ENCODE data around the gene SF3B3.

The SF3B3 gene

GRCh38 chr16:70598937-70599503, 75.4 kb downstream of the SF3B3 start:
- no peaks in the 10 kb centered on the region for H3K36me3 ChIP-seq (ENCODE audit: control insufficient read depth in 2 of 2, insufficient read depth in 2 of 2, low read length in 2 of 2)

GRCh38 chr16:70600730-70601129, 77.1 kb downstream of the SF3B3 start:
- Histone ChIP-seq H3K27me3 (ENCODE audit: control insufficient read depth in 2 of 2, insufficient read depth in 2 of 2, low read length in 2 of 2) (no peaks in the 10 kb centered on the region), H3K9ac (ENCODE audit: low read depth in 1 of 2, low read length in 2 of 2) (no peak overlapping the region), H3K27ac (ENCODE audit: low read depth in 2 of 2, low read length in 2 of 2) (no peak overlapping the region), H3K36me3 (ENCODE audit: control insufficient read depth in 2 of 2, insufficient read depth in 2 of 2, low read length in 2 of 2) (no peaks in the 10 kb centered on the region), H3K4me3 (ENCODE audit: low read length in 2 of 2) (no peak overlapping the region), H3K4me1 (ENCODE audit: control insufficient read depth in 2 of 2, insufficient read depth in 2 of 2, low read length in 2 of 2) (no peaks in the 10 kb centered on the region), H3K9me3 (ENCODE audit: control insufficient read depth in 2 of 2, low read length in 2 of 2) (no peaks in the 10 kb centered on the region)

More at GRCh38 chr16:70598937-70599503, 75.4 kb downstream of the SF3B3 start:
- H3K9me3 ChIP-seq (ENCODE audit: control insufficient read depth in 2 of 2, low read length in 2 of 2), result no peaks in the 10 kb centered on the region
- no peak overlapping the region for H3K27ac ChIP-seq (ENCODE audit: low read depth in 2 of 2, low read length in 2 of 2)
- H3K27me3 ChIP-seq (ENCODE audit: control insufficient read depth in 2 of 2, insufficient read depth in 2 of 2, low read length in 2 of 2), result no peaks in the 10 kb centered on the region
- no peak overlapping the region for H3K4me3 ChIP-seq (ENCODE audit: low read length in 2 of 2)
- H3K9ac ChIP-seq (ENCODE audit: low read depth in 1 of 2, low read length in 2 of 2), result no peak overlapping the region
- H3K4me1 ChIP-seq (ENCODE audit: control insufficient read depth in 2 of 2, insufficient read depth in 2 of 2, low read length in 2 of 2), result no peaks in the 10 kb centered on the region

DNA sequence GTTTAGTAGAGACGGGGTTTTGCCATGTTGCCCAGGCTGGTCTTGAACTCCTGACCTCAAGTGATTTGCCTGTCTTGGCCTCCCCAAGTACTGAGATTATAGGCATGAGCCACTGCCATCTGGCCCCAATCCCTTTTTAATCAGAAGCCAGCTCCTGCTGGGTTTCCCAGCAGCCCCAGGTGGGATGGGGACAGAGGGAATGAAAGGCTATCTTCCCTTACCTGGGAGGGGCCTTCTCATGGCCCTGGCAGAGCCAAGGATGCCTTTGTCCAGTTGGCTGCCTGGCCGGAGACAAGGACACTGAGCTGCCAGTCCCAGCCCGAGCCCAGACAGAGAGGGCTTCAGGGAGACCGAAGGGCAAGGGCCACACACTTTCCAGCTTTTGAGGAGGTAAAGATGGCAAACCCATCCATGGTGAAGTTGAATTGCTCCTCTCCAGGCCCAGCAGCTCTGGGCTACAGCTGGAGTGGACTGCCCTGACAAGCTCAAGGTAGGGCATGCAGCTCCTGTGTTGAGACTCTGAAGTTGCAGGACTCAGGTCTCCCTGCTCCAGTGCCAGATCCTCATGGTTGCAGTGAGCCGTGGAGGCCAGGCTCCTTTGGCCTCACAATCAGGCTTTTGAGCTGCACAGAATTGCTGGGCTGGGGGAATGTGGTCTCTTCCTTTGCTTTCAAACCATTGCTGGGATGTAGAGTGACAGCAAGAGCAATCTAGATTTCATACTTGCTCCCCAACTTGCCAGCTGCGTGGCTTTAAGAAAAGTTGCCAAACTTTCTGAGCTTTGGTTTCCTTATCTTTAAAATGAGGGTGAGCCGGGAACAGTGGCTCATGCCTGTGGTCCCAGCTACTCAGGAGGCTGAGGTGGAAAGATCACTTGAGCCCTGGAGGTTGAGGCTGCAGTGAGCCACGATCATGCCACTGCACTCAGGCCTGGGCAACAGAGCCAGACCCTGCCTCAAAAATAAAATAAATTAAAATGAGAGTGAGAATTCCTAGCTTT, 78.3 kb downstream of the SF3B3 start:
- Histone ChIP-seq H3K36me3 (ENCODE audit: control insufficient read depth in 2 of 2, insufficient read depth in 2 of 2, low read length in 2 of 2) (no peaks in the 10 kb centered on the region), H3K27ac (ENCODE audit: low read depth in 2 of 2, low read length in 2 of 2) (no peak overlapping the region), H3K27me3 (ENCODE audit: control insufficient read depth in 2 of 2, insufficient read depth in 2 of 2, low read length in 2 of 2) (no peaks in the 10 kb centered on the region), H3K4me1 (ENCODE audit: control insufficient read depth in 2 of 2, insufficient read depth in 2 of 2, low read length in 2 of 2) (no peaks in the 10 kb centered on the region), H3K9ac (ENCODE audit: low read depth in 1 of 2, low read length in 2 of 2) (no peak overlapping the region), H3K4me3 (ENCODE audit: low read length in 2 of 2) (no peak overlapping the region), H3K9me3 (ENCODE audit: control insufficient read depth in 2 of 2, low read length in 2 of 2) (no peaks in the 10 kb centered on the region)

DNA sequence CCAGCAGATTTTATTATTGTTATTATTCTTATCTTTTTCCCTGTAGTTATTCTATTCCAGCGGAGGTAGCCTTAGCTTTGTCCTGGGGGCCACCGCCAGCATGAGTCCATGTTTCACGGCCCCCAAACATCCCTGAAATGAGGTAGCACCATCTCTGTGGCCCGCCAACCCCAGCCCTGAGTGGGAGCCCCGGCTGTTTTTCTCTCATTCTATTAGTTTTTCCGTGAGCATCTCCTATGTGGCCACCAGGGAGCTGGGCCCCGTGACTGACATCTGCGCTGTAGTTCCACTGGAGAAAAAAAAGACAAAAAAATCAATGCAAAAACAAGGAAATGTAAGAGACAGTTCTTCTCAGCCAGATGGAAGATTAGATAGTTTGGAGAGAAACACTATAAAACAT, 79.2 kb downstream of the SF3B3 start:
- no peaks in the 10 kb centered on the region for H3K36me3 ChIP-seq (ENCODE audit: control insufficient read depth in 2 of 2, insufficient read depth in 2 of 2, low read length in 2 of 2)
- H3K27ac ChIP-seq (ENCODE audit: low read depth in 2 of 2, low read length in 2 of 2), result no peak overlapping the region
- H3K4me1 ChIP-seq (ENCODE audit: control insufficient read depth in 2 of 2, insufficient read depth in 2 of 2, low read length in 2 of 2), result no peaks in the 10 kb centered on the region
- no peaks in the 10 kb centered on the region for H3K9me3 ChIP-seq (ENCODE audit: control insufficient read depth in 2 of 2, low read length in 2 of 2)
- no peak overlapping the region for H3K4me3 ChIP-seq (ENCODE audit: low read length in 2 of 2)
- no peak overlapping the region for H3K9ac ChIP-seq (ENCODE audit: low read depth in 1 of 2, low read length in 2 of 2)
- H3K27me3 ChIP-seq (ENCODE audit: control insufficient read depth in 2 of 2, insufficient read depth in 2 of 2, low read length in 2 of 2), result no peaks in the 10 kb centered on the region

DNA sequence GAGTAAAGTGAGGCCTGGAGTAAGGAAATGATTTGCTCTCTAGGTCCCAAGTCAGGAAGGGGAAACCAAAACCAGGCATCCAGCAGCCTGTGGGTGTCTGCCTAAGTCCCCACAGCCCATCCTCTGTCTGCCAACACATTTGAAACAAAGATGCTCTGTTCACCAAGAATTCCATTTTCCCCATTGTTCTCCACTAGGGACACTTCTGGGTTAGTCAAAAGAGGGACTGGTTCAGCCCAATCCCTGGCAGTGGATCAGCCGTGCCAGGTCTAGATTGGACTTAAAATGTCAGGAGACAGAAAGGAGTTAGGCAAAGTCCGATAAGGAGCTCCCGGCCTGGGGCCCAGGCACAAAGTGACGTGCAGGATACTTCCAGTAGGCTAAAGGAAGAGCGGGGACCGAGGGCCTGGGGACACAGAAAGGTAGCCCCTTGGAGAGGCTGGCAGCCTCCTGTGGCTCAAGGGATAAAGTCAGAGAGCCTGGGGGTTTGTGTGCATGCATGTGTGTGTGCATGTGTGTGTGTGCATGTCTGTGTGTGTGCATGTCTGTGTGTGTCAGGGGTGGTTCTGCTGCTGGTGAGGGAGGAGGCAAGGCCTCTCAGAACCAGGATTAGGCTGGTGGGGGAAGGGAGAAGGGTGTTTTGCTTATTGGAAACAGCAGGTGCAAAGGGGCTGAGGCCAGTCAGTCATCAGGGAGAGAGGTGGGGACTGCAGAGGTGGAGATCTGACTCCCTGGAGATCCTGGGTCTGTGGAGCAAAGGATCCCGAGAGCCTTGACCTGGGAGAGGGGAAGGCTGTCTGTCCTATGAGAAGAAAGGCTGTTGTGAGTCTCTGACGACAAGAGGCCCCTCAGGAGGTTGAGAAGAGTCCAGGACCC, 81.0 kb downstream of the SF3B3 start:
- Histone ChIP-seq H3K4me3 (ENCODE audit: low read length in 2 of 2) (no peak overlapping the region), H3K27me3 (ENCODE audit: control insufficient read depth in 2 of 2, insufficient read depth in 2 of 2, low read length in 2 of 2) (no peaks in the 10 kb centered on the region), H3K36me3 (ENCODE audit: control insufficient read depth in 2 of 2, insufficient read depth in 2 of 2, low read length in 2 of 2) (no peaks in the 10 kb centered on the region), H3K9ac (ENCODE audit: low read depth in 1 of 2, low read length in 2 of 2) (no peak overlapping the region), H3K27ac (ENCODE audit: low read depth in 2 of 2, low read length in 2 of 2) (no peak overlapping the region), H3K9me3 (ENCODE audit: control insufficient read depth in 2 of 2, low read length in 2 of 2) (no peaks in the 10 kb centered on the region), H3K4me1 (ENCODE audit: control insufficient read depth in 2 of 2, insufficient read depth in 2 of 2, low read length in 2 of 2) (no peaks in the 10 kb centered on the region)

DNA sequence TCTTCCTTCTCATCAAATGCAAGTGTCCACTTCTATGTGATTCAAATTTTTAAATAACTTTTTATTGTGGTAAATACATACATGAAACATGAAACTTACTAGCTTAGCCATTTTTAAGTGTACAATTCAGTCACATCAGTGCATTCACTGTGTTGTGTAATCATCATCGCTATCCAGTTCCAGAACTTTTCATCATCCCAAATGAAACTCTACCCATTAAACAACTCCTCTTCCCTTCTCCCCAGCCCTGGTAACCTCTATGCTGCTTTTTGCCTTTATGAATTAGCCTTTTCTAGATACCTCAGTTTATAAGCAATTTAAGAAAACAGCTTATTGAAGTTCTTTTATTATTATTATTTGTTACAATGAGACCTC, 81.7 kb downstream of the SF3B3 start:
- no peak overlapping the region for H3K27ac ChIP-seq (ENCODE audit: low read depth in 2 of 2, low read length in 2 of 2)

DNA sequence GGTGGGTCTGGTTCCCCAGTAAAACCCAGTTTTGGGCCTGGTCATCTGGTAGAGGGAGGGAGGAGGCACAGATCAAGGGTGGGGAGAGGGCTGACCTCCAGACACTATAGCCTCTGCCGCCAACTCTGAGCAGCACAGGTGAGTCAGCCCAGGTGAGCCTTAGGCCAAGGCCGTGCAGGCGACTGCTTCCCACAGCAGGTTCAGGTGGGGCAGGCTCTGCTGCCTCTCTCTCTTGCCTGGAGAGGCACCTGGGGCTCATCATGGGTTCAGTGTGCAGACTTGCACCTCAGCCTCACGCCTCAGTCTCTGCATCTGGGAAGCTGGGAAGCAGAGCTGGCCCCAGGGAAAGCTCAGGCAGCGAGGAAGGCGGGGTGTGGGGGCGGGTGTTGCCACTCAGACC, 84.9 kb downstream of the SF3B3 start:
- no peak overlapping the region for H3K4me3 ChIP-seq (ENCODE audit: low read length in 2 of 2)
- peaks cover 4 to 8% of the 10 kb centered on the region in 2 donors for H3K4me1 ChIP-seq (ENCODE audit: control insufficient read depth in 2 of 2, insufficient read depth in 2 of 2, low read length in 2 of 2)
- H3K27ac ChIP-seq (ENCODE audit: low read depth in 2 of 2, low read length in 2 of 2), result no peak overlapping the region
- H3K9ac ChIP-seq (ENCODE audit: low read depth in 1 of 2, low read length in 2 of 2), result no peak overlapping the region
- H3K27me3 ChIP-seq (ENCODE audit: control insufficient read depth in 2 of 2, insufficient read depth in 2 of 2, low read length in 2 of 2), result no peaks in the 10 kb centered on the region
- H3K36me3 ChIP-seq (ENCODE audit: control insufficient read depth in 2 of 2, insufficient read depth in 2 of 2, low read length in 2 of 2), result no peaks in the 10 kb centered on the region
- no peaks in the 10 kb centered on the region for H3K9me3 ChIP-seq (ENCODE audit: control insufficient read depth in 2 of 2, low read length in 2 of 2)

More for the DNA sequence above, 81.7 kb downstream of the SF3B3 start:
- H3K9me3 ChIP-seq (ENCODE audit: control insufficient read depth in 2 of 2, low read length in 2 of 2), result no peaks in the 10 kb centered on the region
- H3K4me1 ChIP-seq (ENCODE audit: control insufficient read depth in 2 of 2, insufficient read depth in 2 of 2, low read length in 2 of 2), result peaks cover 0 to under 1% of the 10 kb centered on the region in 2 donors
- H3K27me3 ChIP-seq (ENCODE audit: control insufficient read depth in 2 of 2, insufficient read depth in 2 of 2, low read length in 2 of 2), result no peaks in the 10 kb centered on the region
- H3K9ac ChIP-seq (ENCODE audit: low read depth in 1 of 2, low read length in 2 of 2), result no peak overlapping the region
- no peaks in the 10 kb centered on the region for H3K36me3 ChIP-seq (ENCODE audit: control insufficient read depth in 2 of 2, insufficient read depth in 2 of 2, low read length in 2 of 2)
- no peak overlapping the region for H3K4me3 ChIP-seq (ENCODE audit: low read length in 2 of 2)

DNA sequence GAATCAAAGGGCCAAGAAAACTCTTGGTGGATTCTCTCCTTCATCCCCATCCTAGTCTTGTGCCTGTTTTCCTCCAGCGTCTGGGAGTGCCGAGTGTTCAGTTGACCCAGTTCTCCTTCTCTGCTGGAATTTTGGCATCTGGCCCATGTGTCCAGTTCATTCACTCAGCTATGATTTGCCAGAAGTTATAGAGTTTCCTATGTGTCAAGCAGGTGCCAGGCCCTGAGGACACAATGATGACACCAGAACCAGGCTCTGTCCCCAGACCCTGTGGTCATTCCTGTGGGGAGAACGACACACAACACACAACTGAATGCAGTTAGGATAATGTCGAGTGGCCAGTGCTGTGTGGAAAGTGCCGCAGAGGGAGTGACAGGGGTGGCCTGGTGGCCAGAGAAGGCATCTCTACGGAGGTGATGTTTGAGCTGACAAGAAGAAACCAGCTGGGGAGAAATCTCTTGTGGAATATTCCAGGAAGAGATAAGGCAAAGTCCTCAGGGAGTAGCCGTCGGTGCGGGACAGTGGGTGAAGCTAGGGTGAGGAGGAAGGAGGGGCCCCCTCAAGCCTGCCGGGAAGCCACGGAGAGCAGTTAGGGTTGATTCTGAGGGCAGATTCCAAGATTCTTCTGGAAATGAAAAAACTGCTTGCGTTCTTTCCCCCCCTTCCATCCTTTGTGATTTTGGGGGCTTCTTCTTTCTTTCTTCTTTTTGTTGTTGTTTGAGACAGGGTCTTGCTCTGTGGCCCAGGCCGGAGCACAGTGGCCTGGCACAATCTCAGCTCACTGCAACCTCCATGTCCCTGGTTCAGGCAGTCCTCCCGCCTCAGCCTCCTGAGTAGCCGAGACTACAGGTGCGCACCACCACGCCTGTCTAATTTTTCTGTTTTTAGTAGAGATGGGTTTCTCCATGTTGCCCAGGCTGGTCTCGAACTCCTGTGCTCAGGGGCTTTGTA, 86.9 kb downstream of the SF3B3 start:
- Histone ChIP-seq H3K4me1 (ENCODE audit: control insufficient read depth in 2 of 2, insufficient read depth in 2 of 2, low read length in 2 of 2) (peaks cover 8 to 16% of the 10 kb centered on the region in 2 donors), H3K27me3 (ENCODE audit: control insufficient read depth in 2 of 2, insufficient read depth in 2 of 2, low read length in 2 of 2) (no peaks in the 10 kb centered on the region), H3K9ac (ENCODE audit: low read depth in 1 of 2, low read length in 2 of 2) (no peak overlapping the region), H3K27ac (ENCODE audit: low read depth in 2 of 2, low read length in 2 of 2) (no peak overlapping the region), H3K36me3 (ENCODE audit: control insufficient read depth in 2 of 2, insufficient read depth in 2 of 2, low read length in 2 of 2) (no peaks in the 10 kb centered on the region), H3K9me3 (ENCODE audit: control insufficient read depth in 2 of 2, low read length in 2 of 2) (no peaks in the 10 kb centered on the region), H3K4me3 (ENCODE audit: low read length in 2 of 2) (no peak overlapping the region)

- Histone ChIP-seq H3K4me3 (ENCODE audit: low read length in 2 of 2) (no peak overlapping the region), H3K4me1 (ENCODE audit: control insufficient read depth in 2 of 2, insufficient read depth in 2 of 2, low read length in 2 of 2) (peaks cover 8 to 16% of the 10 kb centered on the region in 2 donors), H3K36me3 (ENCODE audit: control insufficient read depth in 2 of 2, insufficient read depth in 2 of 2, low read length in 2 of 2) (no peaks in the 10 kb centered on the region), H3K27ac (ENCODE audit: low read depth in 2 of 2, low read length in 2 of 2) (no peak overlapping the region), H3K27me3 (ENCODE audit: control insufficient read depth in 2 of 2, insufficient read depth in 2 of 2, low read length in 2 of 2) (no peaks in the 10 kb centered on the region), H3K9ac (ENCODE audit: low read depth in 1 of 2, low read length in 2 of 2) (no peak overlapping the region), H3K9me3 (ENCODE audit: control insufficient read depth in 2 of 2, low read length in 2 of 2) (no peaks in the 10 kb centered on the region)
Observed at GRCh38 chr16:70611224-70611598, 87.6 kb downstream of the SF3B3 start.

All from mucosa of rectum (tissue), 2 donors.